HG03135 (cell line): Measurements from ENCODE around the gene SP140.
"Not testable (repeated sequence)": the region's sequence is repeated elsewhere in the genome, so short reads cannot be mapped to it uniquely, and the experiment has no call there.

Experiments
- ATAC-seq: cut with Tn5 transposase; IDR thresholded peaks from one replicate; pipeline ENCODE4 v1.9.1; 2021; ENCODE audit warnings: mild to moderate bottlenecking, moderate library complexity; ENCODE audit not compliant: unreplicated experiment

SP140 gene

GRCh38 chr2:230282936-230283335, 57.4 kb downstream of the SP140 start:
- ATAC-seq, result no peak

- no peak for ATAC-seq
Observed at GRCh38 chr2:230286048-230286447, 60.5 kb downstream of the SP140 start.

GRCh38 chr2:230289311-230289710, 63.8 kb downstream of the SP140 start:
- not testable (repeated sequence) for ATAC-seq

GRCh38 chr2:230295192-230295591, 69.7 kb downstream of the SP140 start:
- no peak for ATAC-seq

GRCh38 chr2:230296917-230297316, 71.4 kb downstream of the SP140 start:
- no peak for ATAC-seq

- ATAC-seq, result no peak
Observed at GRCh38 chr2:230299618-230300017, 74.1 kb downstream of the SP140 start.

GRCh38 chr2:230305416-230306275, 80.1 kb downstream of the SP140 start:
- ATAC-seq, result no peak

GRCh38 chr2:230306474-230306873, 80.9 kb downstream of the SP140 start:
- no peak for ATAC-seq

- no peak for ATAC-seq
Observed at GRCh38 chr2:230307485-230307884, 81.9 kb downstream of the SP140 start.

- no peak for ATAC-seq
Observed at GRCh38 chr2:230308402-230309000, 83.0 kb downstream of the SP140 start.

GRCh38 chr2:230310792-230311191, 85.3 kb downstream of the SP140 start:
- not testable (repeated sequence) for ATAC-seq

- ATAC-seq, result not testable (repeated sequence)
Observed at GRCh38 chr2:230311634-230312033, 86.1 kb downstream of the SP140 start.

- ATAC-seq, result no peak
Observed at GRCh38 chr2:230312638-230313037, 87.1 kb downstream of the SP140 start.

- no peak for ATAC-seq
Observed at GRCh38 chr2:230317366-230317765, 91.8 kb downstream of the SP140 start.

GRCh38 chr2:230318190-230319121, 92.9 kb downstream of the SP140 start:
- ATAC-seq, result peak; percentile 32

- peak; percentile 76 for ATAC-seq
Observed at GRCh38 chr2:230319211-230319862, 93.8 kb downstream of the SP140 start.

GRCh38 chr2:230321031-230321430, 95.5 kb downstream of the SP140 start:
- ATAC-seq, result no peak

- ATAC-seq, result no peak
Observed at GRCh38 chr2:230322561-230323384, 97.2 kb downstream of the SP140 start.

GRCh38 chr2:230323385-230324106, 98.0 kb downstream of the SP140 start:
- no peak for ATAC-seq
